Esophagus (tissue), 2 donors: ENCODE data around the gene WDTC1. TPM values are rescaled to one million over a fixed set of nuclear protein-coding genes. Genes with fewer than 3 reads are reported as not detected.

Source experiments
- H3K27ac ChIP-seq, 2 donors: one replicate each; pipeline ENCODE4 v1.5.1; 2013; ENCODE audit warnings: low read depth in 2 of 2, mild to moderate bottlenecking in 2 of 2, inconsistent platforms in 1 of 2, low read length in 1 of 2, moderate library complexity in 1 of 2
- H3K27me3 ChIP-seq, 2 donors: one replicate each; pipeline ENCODE4 v1.6.1; 2013; ENCODE audit warnings: low read length in 2 of 2, control low read depth in 1 of 2, mild to moderate bottlenecking in 1 of 2; ENCODE audit not compliant: insufficient read depth in 2 of 2, control insufficient read depth in 1 of 2
- H3K36me3 ChIP-seq, 2 donors: one replicate each; pipeline ENCODE4 v1.6.1; 2013; ENCODE audit warnings: low read length in 1 of 2; ENCODE audit not compliant: control insufficient read depth in 2 of 2, insufficient read depth in 2 of 2
- H3K4me1 ChIP-seq, 2 donors: one replicate each; pipeline ENCODE4 v1.6.1; 2013; ENCODE audit warnings: low read length in 1 of 2; ENCODE audit not compliant: control insufficient read depth in 2 of 2, insufficient read depth in 2 of 2
- H3K4me3 ChIP-seq, 2 donors: one replicate each; pipeline ENCODE4 v1.5.1; 2013; ENCODE audit warnings: low read length in 2 of 2, mild to moderate bottlenecking in 2 of 2, low read depth in 1 of 2, moderate library complexity in 1 of 2
- H3K9me3 ChIP-seq, 2 donors: one replicate each; pipeline ENCODE4 v1.6.1; 2013; ENCODE audit warnings: mild to moderate bottlenecking in 2 of 2, low read depth in 1 of 2, low read length in 1 of 2, moderate library complexity in 1 of 2; ENCODE audit not compliant: control insufficient read depth in 2 of 2, insufficient read depth in 1 of 2
- WGBS, 2 donors: extraction: QIAGEN DNeasy Blood & Tissue Kit; methylation state at CpG; one replicate each; pipeline ENCODE4 v1.1.7; 2013; 5-methylcytosine and 5-hydroxymethylcytosine counted together
- polyA plus RNA-seq, 2 donors: library from polyadenylated mRNA; stranded (reverse); fragments of 200-250 nt; gene quantifications; one replicate each; pipeline ENCODE4 v1.2.3, GENCODE V29; 2013
- donor health status: healthy with polysubstance abuse.
- donor health status: Bipolar disorder and iron deficiency.

The WDTC1 gene
- polyA plus RNA-seq, 2 donors = 9.8 to 10.0 TPM

- WGBS, 2 donors = 48 to 51% methylated on average over 37 of the region's 37 CpGs
- H3K9me3 ChIP-seq = no peaks in the 10 kb centered on the region
- H3K4me3 ChIP-seq = no peak overlapping the region
- peaks cover 20 to 61% of the 10 kb centered on the region in 2 donors for H3K36me3 ChIP-seq
- H3K27ac ChIP-seq = peak overlapping the region; percentile 53 to 71
- H3K4me1 ChIP-seq = peaks cover 3 to 14% of the 10 kb centered on the region in 2 donors
- no peaks in the 10 kb centered on the region for H3K27me3 ChIP-seq
These were observed 122.3 kb downstream of the WDTC1 start for GRCh38 chr1:27356619-27357280.

GRCh38 chr1:27357281-27358037 is 123.0 kb downstream of the WDTC1 start:
- Histone ChIP-seq H3K9me3 (no peaks in the 10 kb centered on the region), H3K27me3 (no peaks in the 10 kb centered on the region), H3K27ac (peak overlapping the region; percentile 53 to 71), H3K4me3 (peak overlapping the region in 1 of 2 donors; percentile 28), H3K36me3 (peaks cover 25 to 68% of the 10 kb centered on the region in 2 donors), H3K4me1 (peaks cover 3 to 14% of the 10 kb centered on the region in 2 donors)
- 24 to 25% methylated on average over 37 to 40 of the region's 40 CpGs for WGBS, 2 donors

Other genes with a start within 250 kb of the WDTC1 start
- 100 to 1,000 TPM in 1 of 2 donors, 10 to 100 TPM in 1; 84.9 to 158 TPM for gene TRNP1, start 240.9 kb upstream of the WDTC1 start, polyA plus RNA-seq
- 10 to 100 TPM; 79.2 to 84.3 TPM for gene TENT5B, start 221.8 kb upstream of the WDTC1 start, polyA plus RNA-seq
- gene SLC9A1, start 79.5 kb upstream of the WDTC1 start, polyA plus RNA-seq = 10 to 100 TPM in 1 of 2 donors, 1 to 10 TPM in 1; 9.1 to 16.1 TPM
- 10 to 100 TPM; 31.5 to 46.6 TPM for gene TMEM222, start 87.5 kb downstream of the WDTC1 start, polyA plus RNA-seq
- 100 to 1,000 TPM; 136 to 302 TPM for gene SYTL1, start 107.4 kb downstream of the WDTC1 start, polyA plus RNA-seq
- 100 to 1,000 TPM in 1 of 2 donors, 10 to 100 TPM in 1; 48.5 to 110 TPM for gene MAP3K6, start 132.3 kb downstream of the WDTC1 start, polyA plus RNA-seq
- gene FCN3, start 140.2 kb downstream of the WDTC1 start, polyA plus RNA-seq = 1 to 10 TPM; 1.6 to 2.6 TPM
- gene CD164L2, start 148.7 kb downstream of the WDTC1 start, polyA plus RNA-seq = 10 to 100 TPM; 10.5 to 14.5 TPM
- gene GPR3, start 158.0 kb downstream of the WDTC1 start, polyA plus RNA-seq = under 1 TPM; 0.22 to 0.25 TPM